IMR-90 (cell line): ENCODE results near the gene CD27.

Experiments
- BHLHE40 ChIP-seq: fragments of 150-350 bp; IDR thresholded peaks from 2 replicates; pipeline ENCODE4 v1.6.1; 2016; ENCODE audit warnings: mild to moderate bottlenecking, low read depth, low read length
- CHD1 ChIP-seq: IDR thresholded peaks from 2 replicates; pipeline ENCODE4 v1.6.1; 2012; ENCODE audit warnings: low read depth, low read length, improper control_type of control experiment
- POLR2A ChIP-seq: IDR thresholded peaks from 2 replicates; pipeline ENCODE4 v1.6.1; 2012; ENCODE audit warnings: mild to moderate bottlenecking, low read depth, low read length
- RCOR1 ChIP-seq: IDR thresholded peaks from 2 replicates; pipeline ENCODE4 v1.6.1; 2012; ENCODE audit warnings: mild to moderate bottlenecking, low read length, improper control_type of control experiment; ENCODE audit not compliant: insufficient replicate concordance
- RFX5 ChIP-seq: IDR thresholded peaks from 2 replicates; pipeline ENCODE4 v1.8.0; 2012; ENCODE audit warnings: low read depth, mild to moderate bottlenecking, low read length, moderate library complexity
- SMC3 ChIP-seq: fragments of 150-350 bp; IDR thresholded peaks from 2 replicates; pipeline ENCODE4 v1.6.1; 2016; ENCODE audit warnings: low read depth, mild to moderate bottlenecking, antibody characterized with exemption, low read length, moderate library complexity
- TF ChIP-seq, protein P1 (sequence below): conservative IDR thresholded peaks from 2 replicates; pipeline ENCODE4 v1.5.1; 2012; ENCODE audit warnings: mild to moderate bottlenecking, low read depth, low read length, improper control_type of control experiment
- TF ChIP-seq, protein P2 (sequence below): fragments of 150-350 bp; IDR thresholded peaks from 2 replicates; pipeline ENCODE4 v1.6.1; 2016; ENCODE audit warnings: low read depth, mild to moderate bottlenecking, low read length, moderate library complexity, borderline replicate concordance

DNA sequence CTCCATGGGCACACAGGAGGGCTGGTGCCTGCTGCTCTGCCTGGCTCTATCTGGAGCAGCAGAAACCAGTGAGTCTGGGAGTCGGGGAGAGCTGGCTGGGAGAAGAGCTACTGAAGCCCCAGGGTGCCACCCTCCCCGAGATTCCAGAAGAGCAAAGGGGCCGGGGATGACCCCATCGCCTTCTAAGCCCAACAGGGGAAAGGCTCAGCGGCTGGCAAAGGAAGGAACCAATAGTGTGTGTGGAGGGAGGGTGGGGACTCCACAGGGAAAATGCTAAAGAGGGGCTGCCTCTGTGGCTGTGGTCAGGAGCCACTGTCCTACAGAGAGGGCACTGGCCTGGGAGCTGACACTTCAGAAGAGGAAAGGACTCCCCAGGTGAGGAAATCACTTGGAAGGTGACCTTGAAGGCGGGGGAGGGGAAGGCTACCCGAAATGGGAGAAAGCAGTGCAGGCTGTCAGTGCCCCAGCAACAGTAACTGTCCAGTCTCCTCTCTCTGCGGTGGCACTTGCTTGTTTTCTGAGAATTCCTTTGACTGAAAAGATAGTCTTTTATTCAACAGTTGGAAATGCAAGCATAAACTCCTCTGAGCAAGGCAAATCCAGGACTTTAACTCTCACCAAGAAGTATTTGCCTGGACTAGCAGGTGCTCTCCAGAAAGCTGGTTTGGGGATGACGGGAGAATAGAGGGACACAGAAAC lies 7.6 kb downstream of the CD27 start:
- TF ChIP-seq, protein P1, sequence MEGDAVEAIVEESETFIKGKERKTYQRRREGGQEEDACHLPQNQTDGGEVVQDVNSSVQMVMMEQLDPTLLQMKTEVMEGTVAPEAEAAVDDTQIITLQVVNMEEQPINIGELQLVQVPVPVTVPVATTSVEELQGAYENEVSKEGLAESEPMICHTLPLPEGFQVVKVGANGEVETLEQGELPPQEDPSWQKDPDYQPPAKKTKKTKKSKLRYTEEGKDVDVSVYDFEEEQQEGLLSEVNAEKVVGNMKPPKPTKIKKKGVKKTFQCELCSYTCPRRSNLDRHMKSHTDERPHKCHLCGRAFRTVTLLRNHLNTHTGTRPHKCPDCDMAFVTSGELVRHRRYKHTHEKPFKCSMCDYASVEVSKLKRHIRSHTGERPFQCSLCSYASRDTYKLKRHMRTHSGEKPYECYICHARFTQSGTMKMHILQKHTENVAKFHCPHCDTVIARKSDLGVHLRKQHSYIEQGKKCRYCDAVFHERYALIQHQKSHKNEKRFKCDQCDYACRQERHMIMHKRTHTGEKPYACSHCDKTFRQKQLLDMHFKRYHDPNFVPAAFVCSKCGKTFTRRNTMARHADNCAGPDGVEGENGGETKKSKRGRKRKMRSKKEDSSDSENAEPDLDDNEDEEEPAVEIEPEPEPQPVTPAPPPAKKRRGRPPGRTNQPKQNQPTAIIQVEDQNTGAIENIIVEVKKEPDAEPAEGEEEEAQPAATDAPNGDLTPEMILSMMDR, result no peak
- TF ChIP-seq RFX5 (no peak), BHLHE40 (no peak), POLR2A (no peak), CHD1 (no peak), RCOR1 (no peak), SMC3 (no peak)
- TF ChIP-seq, protein P2, sequence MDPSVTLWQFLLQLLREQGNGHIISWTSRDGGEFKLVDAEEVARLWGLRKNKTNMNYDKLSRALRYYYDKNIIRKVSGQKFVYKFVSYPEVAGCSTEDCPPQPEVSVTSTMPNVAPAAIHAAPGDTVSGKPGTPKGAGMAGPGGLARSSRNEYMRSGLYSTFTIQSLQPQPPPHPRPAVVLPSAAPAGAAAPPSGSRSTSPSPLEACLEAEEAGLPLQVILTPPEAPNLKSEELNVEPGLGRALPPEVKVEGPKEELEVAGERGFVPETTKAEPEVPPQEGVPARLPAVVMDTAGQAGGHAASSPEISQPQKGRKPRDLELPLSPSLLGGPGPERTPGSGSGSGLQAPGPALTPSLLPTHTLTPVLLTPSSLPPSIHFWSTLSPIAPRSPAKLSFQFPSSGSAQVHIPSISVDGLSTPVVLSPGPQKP, result no peak
